ENCODE results near the gene CHMP6.

DNA sequence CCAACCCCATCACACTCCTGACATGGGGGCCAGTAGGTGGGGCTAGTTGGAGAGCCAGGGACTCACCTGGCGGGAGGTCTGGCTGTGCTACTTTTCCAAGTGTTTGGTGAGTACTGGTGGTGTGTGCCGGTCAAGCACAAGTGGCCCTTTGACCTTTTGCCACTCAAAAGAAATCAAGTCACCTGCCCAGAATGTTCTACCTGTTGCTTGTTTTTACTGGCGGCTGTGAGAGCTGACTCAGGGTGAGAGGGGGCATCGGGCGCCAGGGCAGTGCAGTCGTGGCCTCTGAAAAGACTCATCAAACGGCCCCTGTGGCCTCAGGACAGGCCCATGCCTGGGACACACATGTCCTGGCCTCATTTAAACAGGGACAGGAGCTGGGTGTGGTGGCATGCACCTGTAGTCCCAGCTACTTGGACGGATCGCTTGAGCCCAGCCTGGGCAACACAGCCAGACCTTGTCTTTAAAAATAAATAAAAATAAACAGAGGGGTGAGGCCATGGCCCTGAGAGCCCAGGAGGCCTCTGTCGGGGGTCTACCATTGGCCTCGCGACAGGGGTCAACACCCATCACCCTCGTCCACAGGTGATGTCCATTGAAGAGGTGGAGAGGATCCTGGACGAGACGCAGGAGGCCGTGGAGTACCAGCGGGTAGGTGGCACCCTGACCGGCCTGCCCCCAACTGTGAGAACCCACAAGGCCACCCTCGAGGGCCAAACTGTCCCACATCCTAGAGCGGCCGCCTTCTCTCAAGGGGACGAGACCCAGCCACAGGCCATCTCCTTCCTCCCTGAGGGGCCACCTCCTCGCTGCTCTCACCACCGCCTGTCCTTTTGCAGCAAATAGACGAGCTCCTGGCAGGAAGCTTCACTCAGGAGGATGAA, 5.0 kb downstream of the CHMP6 start:
- no peak for TF ChIP-seq CTCF (IDR thresholded peaks at IDR 0.05)
- TF ChIP-seq POLR2A (IDR thresholded peaks at IDR 0.05): no peak

Data from esophagus squamous epithelium (tissue), 4 donors.